Stimulated activated CD4-positive, alpha-beta T cell treated with anti-CD3 and anti-CD28 coated beads, Interleukin-2, amount 100 ng/mL, for 48 hours (primary cell): ENCODE measurements around the gene ITCH.

Source experiments
- DNase-seq, 2 donors: peaks; one replicate each; pipeline ENCODE4 v3.0.0-alpha.2; 2020

ITCH gene

DNA sequence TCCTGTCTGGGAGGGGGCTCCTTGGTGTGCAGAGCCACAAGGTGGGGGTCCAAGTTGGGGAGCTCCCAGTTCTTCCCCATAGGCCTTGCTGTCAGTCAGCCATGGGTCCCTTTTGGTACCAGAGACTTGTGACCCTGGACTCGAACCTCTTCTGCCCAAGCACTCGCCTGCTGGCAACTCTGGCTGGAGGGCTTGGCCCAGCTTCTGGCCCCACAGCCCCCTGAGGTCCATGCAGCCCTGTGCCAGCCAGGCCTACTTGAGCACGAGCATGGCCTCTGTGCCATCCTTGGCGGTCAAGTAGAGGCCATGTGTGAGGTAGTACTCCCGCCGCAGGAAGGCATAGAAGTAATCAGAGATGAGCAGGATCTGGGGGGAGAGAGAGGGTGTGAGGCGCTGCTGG is 197.5 kb downstream of the ITCH start:
- DNase-seq, result no peak
